Thyroid gland (tissue), 4 donors: ENCODE data around the gene BZW2.

Experiments
- CTCF ChIP-seq, 6 experiments: fragments of 200-600 bp in 3 of 6; fragments of 450-650 bp in 3 of 6; sonication (generic) in 3 of 6; IDR thresholded peaks; one replicate each; pipeline ENCODE4 v1.5.1; 2016 to 2019; ENCODE audit warnings: antibody characterized with exemption in 6 of 6, mild to moderate bottlenecking in 2 of 6, inconsistent platforms in 1 of 6, moderate library complexity in 1 of 6
- POLR2A ChIP-seq, 2 donors: fragments of 450-650 bp; IDR thresholded peaks; one replicate each; pipeline ENCODE4 v1.6.1; 2017; ENCODE audit warnings: antibody characterized with exemption in 2 of 2, mild to moderate bottlenecking in 2 of 2, moderate library complexity in 1 of 2

GRCh38 chr7:16718111-16718656, 72.2 kb downstream of the BZW2 start:
- TF ChIP-seq CTCF (IDR thresholded peaks at IDR 0.05) (no peak), POLR2A (IDR thresholded peaks at IDR 0.05) (no peak)
